Measurements from ENCODE around the gene LTB4R2.
"Not testable (repeated sequence)": the region's sequence is repeated elsewhere in the genome, so short reads cannot be mapped to it uniquely, and the experiment has no call there.

The LTB4R2 gene

DNA sequence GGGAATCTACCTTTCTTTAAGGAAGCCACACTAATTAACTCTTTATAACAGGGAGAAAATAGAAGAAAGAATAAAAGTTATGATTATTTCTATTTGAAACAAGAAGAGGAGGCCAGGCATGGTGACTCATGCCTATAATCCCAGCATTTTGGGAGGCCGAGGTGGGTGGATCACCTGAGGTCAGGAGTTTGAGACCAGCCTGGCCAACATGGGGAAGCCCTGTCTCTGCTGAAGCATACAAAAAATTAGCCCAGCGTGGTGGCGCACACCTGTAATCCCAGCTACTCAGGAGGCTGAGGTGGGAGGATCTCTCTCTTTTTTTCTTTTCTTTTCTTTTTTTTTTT is 44.5 kb downstream of the LTB4R2 start:
- not testable (repeated sequence) for H3K4me1 ChIP-seq (ENCODE audit: control insufficient read depth, insufficient read depth, low read length, poor library complexity, severe bottlenecking); H3K36me3 ChIP-seq (ENCODE audit: control insufficient read depth, insufficient read depth, low read length); H3K4me3 ChIP-seq (ENCODE audit: insufficient read depth, low read depth, low read length, poor library complexity, severe bottlenecking); H3K27me3 ChIP-seq (replicated peaks; ENCODE audit: control insufficient read depth, insufficient read depth, low read length, poor library complexity, severe bottlenecking); H3K9me3 ChIP-seq (ENCODE audit: control insufficient read depth, low read length); H3K27ac ChIP-seq (ENCODE audit: insufficient read depth, low read length, poor library complexity, severe bottlenecking); DNase-seq

DNA sequence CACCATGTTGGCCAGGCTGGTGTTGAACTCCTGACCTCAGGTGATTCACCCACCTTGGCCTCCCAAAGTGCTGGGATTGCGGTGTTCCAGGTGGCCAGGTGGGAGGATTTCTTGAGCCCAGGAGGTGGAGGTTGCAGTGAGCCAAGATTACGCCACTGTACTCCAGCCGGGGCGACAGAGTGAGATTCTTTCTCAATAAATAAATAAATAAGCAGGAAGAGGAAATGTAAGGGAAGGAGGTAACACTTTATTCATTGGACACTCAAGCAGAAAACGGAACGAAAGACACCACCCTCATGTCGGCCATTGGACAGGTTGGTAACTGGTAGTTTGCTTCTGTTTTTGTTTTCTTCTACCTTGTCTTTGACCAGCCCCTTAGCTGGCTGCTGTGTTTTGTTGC is 45.1 kb downstream of the LTB4R2 start:
- Histone ChIP-seq H3K4me3 (ENCODE audit: insufficient read depth, low read depth, low read length, poor library complexity, severe bottlenecking) (no peak overlapping the region), H3K36me3 (ENCODE audit: control insufficient read depth, insufficient read depth, low read length) (no peaks in the 10 kb centered on the region), H3K27ac (ENCODE audit: insufficient read depth, low read length, poor library complexity, severe bottlenecking) (no peak overlapping the region), H3K4me1 (ENCODE audit: control insufficient read depth, insufficient read depth, low read length, poor library complexity, severe bottlenecking) (no peaks in the 10 kb centered on the region), H3K27me3 (replicated peaks; ENCODE audit: control insufficient read depth, insufficient read depth, low read length, poor library complexity, severe bottlenecking) (peaks cover 4% of the 10 kb centered on the region), H3K9me3 (ENCODE audit: control insufficient read depth, low read length) (no peaks in the 10 kb centered on the region)
- DNase-seq, result no peak

DNA sequence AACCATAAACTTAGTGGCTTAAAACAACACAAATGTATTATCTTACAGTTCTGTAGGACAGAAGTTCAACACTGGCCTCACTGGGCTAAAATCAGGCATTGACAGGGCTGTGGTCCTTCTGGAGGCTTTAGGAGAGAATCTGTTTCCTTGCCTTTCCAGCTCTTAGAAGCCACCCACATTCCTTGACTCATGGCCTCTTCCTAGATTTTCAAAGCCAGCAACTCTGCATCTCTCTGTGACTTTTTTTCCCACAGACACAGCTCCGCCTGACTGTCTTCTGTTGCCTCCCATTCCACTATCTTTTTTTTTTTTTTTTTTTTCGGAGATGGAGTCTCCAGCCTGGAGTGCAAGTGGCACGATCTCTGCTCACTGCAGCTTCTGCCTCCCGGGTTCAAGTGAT is 46.3 kb downstream of the LTB4R2 start:
- Histone ChIP-seq H3K4me1 (ENCODE audit: control insufficient read depth, insufficient read depth, low read length, poor library complexity, severe bottlenecking) (no peaks in the 10 kb centered on the region), H3K27me3 (replicated peaks; ENCODE audit: control insufficient read depth, insufficient read depth, low read length, poor library complexity, severe bottlenecking) (peaks cover 4% of the 10 kb centered on the region), H3K36me3 (ENCODE audit: control insufficient read depth, insufficient read depth, low read length) (no peaks in the 10 kb centered on the region), H3K4me3 (ENCODE audit: insufficient read depth, low read depth, low read length, poor library complexity, severe bottlenecking) (no peak overlapping the region), H3K9me3 (ENCODE audit: control insufficient read depth, low read length) (no peaks in the 10 kb centered on the region), H3K27ac (ENCODE audit: insufficient read depth, low read length, poor library complexity, severe bottlenecking) (no peak overlapping the region)
- DNase-seq, result no peak

GRCh38 chr14:24360281-24360680 is 50.3 kb downstream of the LTB4R2 start:
- DNase-seq, result no peak
- no peaks in the 10 kb centered on the region for H3K4me1 ChIP-seq (ENCODE audit: control insufficient read depth, insufficient read depth, low read length, poor library complexity, severe bottlenecking)
- no peaks in the 10 kb centered on the region for H3K9me3 ChIP-seq (ENCODE audit: control insufficient read depth, low read length)
- H3K27me3 ChIP-seq (replicated peaks; ENCODE audit: control insufficient read depth, insufficient read depth, low read length, poor library complexity, severe bottlenecking), result peaks cover 9% of the 10 kb centered on the region
- H3K4me3 ChIP-seq (ENCODE audit: insufficient read depth, low read depth, low read length, poor library complexity, severe bottlenecking), result no peak overlapping the region
- no peaks in the 10 kb centered on the region for H3K36me3 ChIP-seq (ENCODE audit: control insufficient read depth, insufficient read depth, low read length)
- H3K27ac ChIP-seq (ENCODE audit: insufficient read depth, low read length, poor library complexity, severe bottlenecking), result no peak overlapping the region

DNA sequence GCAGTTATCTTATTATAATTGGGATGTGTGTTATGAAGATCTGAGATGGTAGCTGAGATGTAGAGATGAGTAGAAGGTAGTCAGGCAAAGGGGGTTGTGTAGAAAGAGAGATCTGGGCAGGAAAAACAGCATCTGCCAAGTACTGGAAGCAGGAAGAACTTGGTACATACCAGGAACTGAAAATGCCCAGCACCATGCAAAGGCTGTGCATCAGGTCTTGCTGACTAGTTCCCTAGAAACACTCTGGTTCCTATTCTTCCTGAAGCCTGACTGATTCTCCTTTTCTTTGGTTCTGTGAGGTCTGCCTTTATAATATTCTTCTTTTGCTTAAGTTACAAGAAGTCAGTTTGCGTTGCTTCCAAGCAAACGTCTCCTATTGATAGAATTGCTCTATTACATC is 51.4 kb downstream of the LTB4R2 start:
- no peak overlapping the region for H3K4me3 ChIP-seq (ENCODE audit: insufficient read depth, low read depth, low read length, poor library complexity, severe bottlenecking)
- peaks cover 10% of the 10 kb centered on the region for H3K4me1 ChIP-seq (ENCODE audit: control insufficient read depth, insufficient read depth, low read length, poor library complexity, severe bottlenecking)
- H3K27ac ChIP-seq (ENCODE audit: insufficient read depth, low read length, poor library complexity, severe bottlenecking), result no peak overlapping the region
- H3K36me3 ChIP-seq (ENCODE audit: control insufficient read depth, insufficient read depth, low read length), result no peaks in the 10 kb centered on the region
- no peak for DNase-seq
- no peaks in the 10 kb centered on the region for H3K9me3 ChIP-seq (ENCODE audit: control insufficient read depth, low read length)
- H3K27me3 ChIP-seq (replicated peaks; ENCODE audit: control insufficient read depth, insufficient read depth, low read length, poor library complexity, severe bottlenecking), result peaks cover 16% of the 10 kb centered on the region

Data from effector memory CD4-positive, alpha-beta T cell (primary cell).